ENCODE data around the gene TUG1. TPM values are rescaled to one million over a fixed set of nuclear protein-coding genes. Genes with fewer than 3 reads are reported as not detected.

Gene TUG1
- 22.0 and 25.7 TPM in 2 replicates for total RNA-seq (2014; rRNA removed; shearing (Covaris generic))

DNA sequence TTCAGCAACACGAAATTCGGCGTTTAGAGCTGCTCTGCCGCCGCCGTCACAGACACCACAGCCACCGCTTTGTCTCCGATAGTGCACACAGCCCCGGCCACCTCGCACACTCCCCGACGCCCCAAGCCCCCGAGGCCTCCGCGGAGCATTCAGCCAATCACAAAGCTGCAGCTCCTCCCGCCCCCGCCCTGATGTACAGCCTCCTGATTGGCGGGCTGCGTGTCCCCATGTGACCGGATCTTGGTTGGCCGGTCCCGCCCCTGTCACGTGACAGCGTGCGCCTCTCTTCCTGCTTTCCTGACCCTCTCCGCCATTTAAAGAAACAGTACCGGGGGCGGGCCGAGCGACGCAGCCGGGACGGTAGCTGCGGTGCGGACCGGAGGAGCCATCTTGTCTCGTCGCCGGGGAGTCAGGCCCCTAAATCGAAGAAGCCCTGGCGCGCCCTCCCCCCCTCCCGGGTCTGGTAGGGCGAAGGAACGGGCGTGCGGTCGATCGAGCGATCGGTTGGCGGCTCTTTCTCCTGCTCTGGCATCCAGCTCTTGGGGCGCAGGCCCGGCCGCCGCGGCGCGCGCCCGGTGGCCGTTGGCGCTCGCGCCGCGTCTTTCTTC is at the start of gene TUG1:
Gene TUG1, plus strand, starts transcription at position 342 of the 608 bp plus-strand sequence.
- DNase-seq (ENCODE audit: low spot score): peak; percentile 91

DNA sequence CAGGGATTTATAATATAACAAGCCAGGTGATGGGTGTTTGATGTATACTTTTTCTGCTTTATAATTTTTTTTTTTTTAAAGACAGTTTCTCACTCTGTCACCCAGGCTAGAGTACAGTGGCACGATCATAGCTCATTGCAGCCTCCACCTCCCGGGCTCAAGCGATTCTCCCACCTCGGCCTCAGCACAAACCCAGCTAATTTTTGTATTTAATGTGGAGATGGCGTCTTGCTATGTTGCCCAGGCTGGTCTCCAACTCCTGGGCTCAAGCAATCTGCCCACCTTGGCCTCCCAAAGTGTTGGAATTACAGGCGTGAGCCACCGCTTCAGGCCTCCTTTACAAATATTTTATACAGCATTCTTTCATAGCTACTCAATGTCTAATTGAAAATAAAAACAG is 49.1 kb upstream of the TUG1 start:
- no peak for DNase-seq (ENCODE audit: low spot score)

DNA sequence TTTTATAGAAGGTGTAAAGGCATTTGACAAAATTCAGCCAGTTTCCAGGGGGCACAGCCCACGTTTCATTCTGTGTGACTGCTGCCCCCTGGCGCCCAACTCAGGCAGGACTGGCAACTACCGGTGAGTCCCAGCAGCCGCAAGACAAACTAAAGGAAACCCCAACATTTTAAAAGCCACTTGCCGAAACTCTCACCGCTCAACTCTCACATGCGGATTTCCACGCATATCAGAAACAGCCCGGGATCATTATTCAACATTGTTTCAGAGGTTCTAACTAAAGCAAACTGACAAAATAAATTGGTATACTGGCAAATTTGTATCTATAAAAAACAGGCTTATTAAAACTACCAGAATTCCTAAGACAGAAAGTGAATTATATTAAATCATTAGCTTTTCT is 48.7 kb upstream of the TUG1 start:
- DNase-seq (ENCODE audit: low spot score): peak; percentile 57

DNA sequence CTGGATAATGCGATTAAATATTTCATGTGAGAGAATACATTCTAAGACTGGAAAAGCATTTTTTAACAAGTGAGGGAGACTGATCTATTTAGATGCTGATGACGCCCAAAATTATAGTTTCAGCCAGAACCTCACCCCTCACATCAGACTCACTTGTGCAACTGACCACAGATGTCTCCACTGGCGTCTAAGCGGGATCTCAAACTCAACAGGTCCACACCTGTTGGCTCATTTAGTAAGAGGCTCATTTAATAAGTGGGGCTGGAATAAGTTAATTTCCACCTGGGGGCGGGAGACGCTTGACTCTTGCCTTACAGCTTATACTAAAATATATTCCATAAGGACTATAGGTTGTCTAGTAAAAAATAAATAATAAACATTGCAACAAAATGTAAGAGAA is 48.0 kb upstream of the TUG1 start:
- DNase-seq (ENCODE audit: low spot score): no peak

DNA sequence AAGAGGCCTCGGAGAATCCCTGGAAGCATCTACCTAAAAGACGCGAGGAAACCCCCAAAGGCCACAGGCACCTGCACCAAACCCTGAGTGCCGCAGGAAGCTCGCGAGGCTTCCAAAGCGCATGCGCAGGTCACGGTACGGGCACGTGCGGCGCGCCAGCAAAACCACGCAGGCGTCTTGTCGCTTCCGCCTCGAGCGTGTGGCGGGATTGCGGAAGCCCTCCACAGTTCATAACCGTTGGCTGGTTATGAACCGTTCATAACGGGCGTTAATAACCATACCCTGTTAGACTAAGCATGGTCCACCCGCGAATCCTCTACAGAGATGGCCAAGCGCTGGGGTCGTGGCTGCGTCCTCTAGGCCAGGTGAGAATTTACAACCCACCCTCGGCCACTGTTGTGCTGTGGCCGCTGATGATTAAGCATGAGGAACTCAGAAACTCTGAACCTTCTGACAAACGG is 46.9 kb upstream of the TUG1 start:
- no peak for DNase-seq (ENCODE audit: low spot score)

DNA sequence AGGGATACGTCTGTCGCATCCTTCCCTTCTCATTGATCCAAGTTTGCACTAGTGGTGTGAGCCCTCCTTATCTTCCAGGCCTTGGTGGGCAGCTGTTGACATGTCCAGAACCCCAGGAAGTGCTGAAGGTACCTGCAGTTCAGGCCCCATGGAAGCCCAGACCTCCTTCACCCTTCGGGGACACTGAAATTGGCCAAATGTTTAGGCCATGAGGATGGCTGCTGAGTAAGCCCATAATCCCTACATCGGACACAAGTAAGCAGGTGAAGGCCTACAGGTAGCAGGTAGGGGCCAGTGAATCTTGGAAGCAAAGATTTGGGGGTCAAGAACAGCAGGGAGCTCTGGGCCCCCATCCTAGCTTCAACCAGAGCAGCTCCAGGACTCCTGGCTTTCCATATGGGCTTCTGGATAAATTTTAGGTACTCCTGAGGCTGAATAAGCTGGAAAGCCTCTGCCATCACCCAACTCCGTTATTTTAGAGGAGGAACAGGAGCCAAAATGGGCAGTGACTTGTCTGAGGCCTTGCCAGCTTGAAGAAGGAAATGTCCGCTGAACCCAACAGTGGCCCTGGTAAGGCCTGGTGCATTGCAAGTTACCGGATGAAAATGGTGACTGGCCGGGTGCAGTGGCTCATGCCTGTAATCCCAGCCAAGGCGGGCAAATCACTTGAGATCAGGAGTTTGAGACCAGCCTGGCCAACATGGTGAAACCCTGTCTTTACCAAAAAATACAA is 45.7 kb upstream of the TUG1 start:
- DNase-seq (ENCODE audit: low spot score): no peak

DNA sequence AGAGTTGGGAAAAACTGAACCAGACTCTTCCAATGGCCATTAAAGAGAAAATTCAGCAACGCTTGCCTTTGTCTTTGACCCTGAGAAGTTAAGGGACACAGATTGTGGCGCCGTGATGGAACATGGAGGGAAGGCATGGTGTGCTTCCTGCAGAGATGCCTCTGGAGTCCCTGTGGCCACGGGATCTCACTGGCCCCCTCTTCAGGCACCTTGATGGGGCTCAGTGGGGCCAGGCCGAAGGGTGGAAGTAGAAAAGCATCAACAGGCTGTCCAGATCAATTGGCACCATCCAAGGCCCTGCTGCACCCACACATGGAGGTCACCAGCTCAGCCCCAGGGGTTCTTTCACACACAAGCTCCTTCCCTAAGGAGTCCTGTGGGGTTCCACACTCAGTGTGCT is 43.4 kb upstream of the TUG1 start:
- DNase-seq (ENCODE audit: low spot score): no peak

DNA sequence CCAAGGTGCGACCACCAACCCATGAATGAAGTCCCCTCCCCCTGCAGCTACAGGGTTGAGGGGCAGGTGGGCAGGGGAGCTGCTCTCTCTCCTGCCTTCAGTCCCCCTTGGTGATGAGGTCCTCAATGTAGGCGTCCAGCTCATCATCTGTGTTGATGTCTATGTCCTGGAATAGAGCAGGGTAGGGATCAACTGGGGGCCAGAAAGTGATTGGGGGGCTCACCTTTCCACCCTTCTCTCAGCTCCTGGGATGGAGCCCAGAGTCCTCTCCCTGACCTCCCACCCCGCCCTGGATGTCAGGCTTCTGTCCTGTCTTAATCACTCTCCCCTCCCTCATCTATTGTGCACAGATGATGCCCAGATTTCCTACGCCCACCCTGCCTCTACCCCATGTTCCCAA is 42.4 kb upstream of the TUG1 start:
- no peak for DNase-seq (ENCODE audit: low spot score)

DNA sequence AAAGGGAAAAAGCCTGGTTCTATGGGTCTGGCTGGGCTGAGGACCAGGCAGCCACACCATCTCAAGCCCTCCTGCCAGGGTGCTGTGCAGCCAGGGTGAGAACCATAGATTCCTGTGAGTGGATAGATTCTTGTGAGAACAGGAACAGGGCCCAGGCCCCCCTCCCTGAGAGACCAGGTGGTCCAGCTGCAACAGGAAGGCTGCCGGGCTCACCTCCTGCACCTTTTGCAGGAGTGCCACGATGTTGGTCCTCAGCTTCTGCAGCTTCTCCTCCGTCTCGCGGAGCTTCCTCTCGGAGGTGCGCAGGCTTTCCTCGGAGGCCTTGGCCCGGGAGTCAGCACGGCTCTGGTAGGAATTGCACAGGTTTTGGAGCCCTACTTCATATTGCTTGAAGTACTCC is 41.3 kb upstream of the TUG1 start:
- no peak for DNase-seq (ENCODE audit: low spot score)

DNA sequence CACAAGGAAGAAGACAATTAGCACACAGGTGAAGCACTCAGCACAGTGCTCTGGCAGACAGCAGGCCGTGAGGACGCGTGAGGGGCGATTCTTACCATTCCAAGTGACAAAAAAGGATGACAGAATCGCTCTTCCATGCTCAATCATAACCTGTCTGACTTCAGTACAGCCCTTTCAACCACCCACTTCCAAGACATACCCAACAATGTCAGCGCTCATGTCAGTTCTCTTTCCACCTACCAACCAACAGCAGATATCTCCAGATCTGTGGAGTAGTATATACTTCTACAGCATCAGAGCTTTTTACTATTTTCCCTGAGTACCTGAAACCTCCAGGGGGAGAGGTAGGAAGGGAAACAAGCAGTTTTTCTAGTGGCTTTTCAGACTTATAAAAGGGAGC is 40.7 kb upstream of the TUG1 start:
- no peak for DNase-seq (ENCODE audit: low spot score)

DNA sequence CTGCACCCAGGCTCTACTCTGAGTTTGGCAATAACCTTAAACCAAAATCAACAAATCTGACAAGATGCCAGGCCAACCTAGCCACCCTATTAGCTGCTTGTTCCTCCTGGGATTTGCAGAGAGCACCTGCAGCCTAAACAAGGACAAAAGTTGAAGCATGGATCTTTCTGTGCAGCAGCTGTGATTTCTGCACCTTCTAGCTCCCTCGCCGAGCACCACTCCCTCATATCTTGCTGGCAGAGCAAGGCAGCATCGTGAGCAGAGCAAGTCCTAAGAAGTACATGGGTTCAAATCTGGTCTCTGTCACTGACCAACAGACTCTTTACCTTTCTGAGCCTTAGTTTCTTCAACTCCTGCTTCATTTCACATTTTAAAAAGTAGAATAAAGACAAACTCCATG is 38.8 kb upstream of the TUG1 start:
- DNase-seq (ENCODE audit: low spot score): no peak

DNA sequence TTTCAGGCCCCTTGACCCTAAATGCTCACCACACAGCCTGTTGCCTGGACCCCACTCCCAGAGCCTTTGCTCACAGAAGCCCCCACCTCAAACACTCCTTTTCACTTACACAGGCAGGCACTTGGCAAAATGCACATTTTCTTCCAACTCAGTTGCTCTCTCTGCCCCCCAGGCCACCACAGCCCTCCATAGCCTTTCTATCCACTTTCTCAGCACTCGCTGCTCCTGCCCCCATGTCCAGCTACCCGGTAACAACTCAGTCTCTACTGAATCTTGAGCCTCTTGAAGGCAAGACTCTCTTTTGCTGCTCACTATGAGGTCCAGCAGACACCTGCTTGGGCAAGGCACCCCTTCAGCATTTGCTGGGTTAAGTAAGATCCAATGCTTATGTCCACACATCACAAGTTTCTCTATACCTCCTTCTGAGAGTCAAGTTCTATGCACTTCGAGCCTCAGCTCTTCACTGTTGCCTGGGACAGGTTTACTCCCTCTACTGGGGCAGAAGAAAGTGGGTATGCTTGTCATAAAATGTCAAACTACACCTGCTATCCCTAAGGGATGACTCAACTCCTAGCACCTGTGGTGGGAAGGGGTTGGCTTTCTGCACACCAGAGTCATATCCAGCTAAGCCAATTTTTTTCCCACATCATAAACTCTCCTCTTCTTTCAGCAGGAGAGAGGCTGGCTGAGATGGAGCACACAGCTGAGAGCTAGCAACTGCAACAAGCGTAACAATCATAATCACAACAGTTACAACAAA is 37.3 kb upstream of the TUG1 start:
- DNase-seq (ENCODE audit: low spot score): no peak

DNA sequence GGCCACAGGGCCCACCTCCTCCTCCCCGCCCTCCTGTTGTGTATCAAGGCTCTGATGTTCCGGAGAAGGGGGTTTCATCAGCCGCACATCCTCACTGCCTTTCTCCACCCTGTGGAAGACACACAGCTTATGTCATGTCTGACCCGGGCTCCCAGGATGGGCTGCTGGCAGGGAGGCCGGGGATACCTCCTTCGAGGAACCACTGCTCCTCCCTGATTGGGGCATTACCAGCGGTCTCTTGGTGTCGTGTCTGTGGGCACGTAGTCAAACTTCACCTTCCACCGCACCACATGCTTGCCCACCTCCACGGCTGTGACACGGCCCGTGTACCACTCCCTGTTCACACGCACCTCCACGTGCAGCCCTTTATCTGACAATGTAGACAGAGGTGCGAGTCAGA is 36.4 kb upstream of the TUG1 start:
- no peak for DNase-seq (ENCODE audit: low spot score)

DNA sequence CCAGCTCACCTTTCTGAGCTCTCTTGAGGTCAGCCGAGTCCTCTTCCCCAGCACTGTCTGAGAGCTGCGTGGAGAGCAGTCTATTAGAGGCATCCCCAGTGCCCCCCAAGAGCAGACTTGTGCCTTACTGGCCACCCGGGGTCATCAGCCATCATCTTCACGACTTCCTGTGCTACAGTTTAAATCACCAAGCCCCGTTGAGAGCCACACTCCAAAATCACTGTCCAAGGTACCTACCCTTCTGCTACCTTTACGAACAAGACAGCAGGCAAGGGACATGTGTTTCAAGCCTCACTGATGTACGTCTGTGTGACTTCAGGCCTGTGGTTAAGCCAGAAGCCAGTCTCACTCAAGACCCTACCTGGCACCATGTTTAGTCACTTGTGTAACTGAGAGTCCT is 35.6 kb upstream of the TUG1 start:
- DNase-seq (ENCODE audit: low spot score): no peak

DNA sequence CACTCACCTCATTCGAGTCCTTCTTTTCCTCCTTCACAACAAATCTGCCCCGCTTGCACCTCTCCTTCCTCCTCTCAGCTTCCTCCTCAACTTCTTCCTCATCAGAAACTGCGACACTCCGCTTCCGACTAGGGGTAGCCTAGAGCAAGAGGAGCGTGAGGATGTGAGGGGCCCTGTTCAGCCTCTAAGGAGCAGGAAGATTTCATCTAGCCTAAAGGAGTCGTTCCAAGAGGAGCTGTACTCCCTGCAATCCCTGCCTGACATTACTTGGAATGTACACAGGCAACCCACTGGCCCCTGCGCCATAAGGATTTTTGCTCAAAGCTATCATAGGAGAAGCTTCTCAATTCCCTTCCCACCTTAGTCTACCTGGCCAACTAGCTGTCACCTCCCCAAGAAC is 35.0 kb upstream of the TUG1 start:
- no peak for DNase-seq (ENCODE audit: low spot score)

DNA sequence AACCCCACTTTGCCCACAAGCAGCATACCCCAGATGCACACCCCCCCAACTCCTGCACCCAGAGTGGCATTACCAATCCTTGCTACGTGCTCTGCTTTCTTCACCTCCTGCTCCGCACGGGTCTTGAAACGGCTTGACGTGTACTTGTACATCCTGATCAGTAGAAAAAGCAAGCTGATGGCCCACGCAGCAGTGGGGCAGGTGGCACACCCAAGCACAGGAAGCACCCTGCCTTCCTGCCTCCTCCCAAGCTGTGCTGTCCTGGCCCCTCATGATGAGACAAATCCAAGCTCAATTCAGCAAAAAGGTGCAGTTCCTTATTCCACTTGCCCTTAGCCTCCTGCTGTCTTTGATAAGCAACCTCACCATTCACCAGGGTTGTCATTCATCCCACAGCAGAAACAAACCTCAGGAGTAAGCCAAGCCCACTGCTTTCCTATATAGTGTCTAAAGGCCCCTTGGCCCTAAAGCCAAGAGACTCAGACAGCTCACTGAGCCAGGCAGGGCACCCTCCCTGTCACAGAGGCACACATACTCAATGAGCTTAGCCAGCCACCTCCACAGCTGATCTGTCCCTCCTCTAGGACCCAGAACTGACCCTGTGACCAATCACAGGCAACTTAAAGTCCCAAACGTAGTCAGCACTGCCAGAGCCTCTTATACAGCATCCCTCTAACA is 28.2 kb upstream of the TUG1 start:
- DNase-seq (ENCODE audit: low spot score): no peak

DNA sequence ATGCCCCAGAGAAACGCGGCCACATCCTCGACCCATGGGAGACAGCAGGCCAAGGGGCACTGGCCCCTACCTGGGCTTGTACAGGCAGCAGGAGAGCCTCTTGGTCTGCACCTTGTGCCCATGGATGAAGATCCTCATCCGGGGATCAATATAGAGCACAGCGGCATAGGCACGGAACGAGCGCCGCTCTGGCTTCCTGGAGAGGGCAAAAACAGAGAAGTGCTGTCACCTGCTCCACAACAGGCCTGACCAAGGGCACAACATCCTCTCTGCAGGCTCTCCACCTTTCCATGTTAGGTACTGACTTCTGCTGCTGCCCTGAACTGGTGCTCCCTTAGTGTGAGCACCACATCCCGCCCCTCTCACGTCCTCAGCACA is 27.7 kb upstream of the TUG1 start:
- DNase-seq (ENCODE audit: low spot score): no peak

DNA sequence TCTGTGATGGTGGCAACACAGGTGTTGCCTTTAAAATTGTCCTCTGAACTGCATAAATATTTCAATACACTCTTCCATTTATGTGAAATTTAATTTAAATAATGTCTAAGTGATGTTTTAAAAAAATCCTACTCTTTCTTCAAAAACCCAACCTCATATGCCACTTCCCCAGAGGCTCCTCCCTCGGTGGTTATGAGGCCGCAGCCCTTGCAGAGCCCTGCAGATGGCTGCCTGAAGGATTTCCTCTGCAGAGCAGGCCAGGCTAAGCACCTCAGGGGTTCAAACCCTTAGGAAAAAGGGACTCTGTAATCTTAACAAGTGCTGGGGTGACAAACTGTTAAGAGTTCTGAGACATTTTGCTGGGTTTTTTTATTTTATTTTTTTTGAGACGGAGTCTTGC is 25.7 kb upstream of the TUG1 start:
- DNase-seq (ENCODE audit: low spot score): no peak

DNA sequence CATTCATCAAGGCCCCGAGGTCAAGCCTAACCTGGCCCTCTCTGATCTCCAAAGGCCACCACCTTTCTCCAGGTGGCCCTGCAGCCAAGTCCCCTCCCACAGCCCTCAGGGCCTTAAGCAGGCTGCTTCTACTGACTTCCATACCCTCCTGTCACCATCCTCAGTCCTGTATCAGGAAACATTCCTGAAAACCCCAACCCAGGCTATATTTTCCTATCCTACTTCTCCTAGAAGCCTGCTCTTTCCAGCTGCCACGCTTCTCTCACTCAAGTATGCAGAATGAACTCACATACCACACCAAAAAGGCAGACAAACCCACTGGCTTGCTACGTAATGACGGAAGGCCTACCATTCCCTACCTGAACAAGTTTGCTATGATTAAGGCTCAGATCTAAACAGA is 24.1 kb upstream of the TUG1 start:
- no peak for DNase-seq (ENCODE audit: low spot score)

DNA sequence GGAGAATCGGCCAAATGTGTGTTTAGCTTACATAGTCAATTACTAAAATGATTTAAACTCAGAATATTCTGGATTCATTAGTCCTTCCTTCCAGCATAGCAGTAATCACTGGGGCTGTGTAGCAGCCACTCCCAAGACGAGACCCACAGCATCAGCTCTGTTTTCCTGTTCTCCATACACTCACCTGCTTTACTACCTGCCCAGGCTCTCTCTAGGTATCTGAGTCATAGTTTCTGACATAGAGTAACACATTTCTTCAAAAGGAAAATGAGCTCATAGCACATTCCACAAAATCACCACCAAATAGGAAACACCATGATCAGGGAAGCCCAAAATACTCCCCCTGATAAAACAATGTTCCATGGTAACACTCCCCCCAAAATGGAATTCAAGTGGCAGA is 23.4 kb upstream of the TUG1 start:
- no peak for DNase-seq (ENCODE audit: low spot score)

DNA sequence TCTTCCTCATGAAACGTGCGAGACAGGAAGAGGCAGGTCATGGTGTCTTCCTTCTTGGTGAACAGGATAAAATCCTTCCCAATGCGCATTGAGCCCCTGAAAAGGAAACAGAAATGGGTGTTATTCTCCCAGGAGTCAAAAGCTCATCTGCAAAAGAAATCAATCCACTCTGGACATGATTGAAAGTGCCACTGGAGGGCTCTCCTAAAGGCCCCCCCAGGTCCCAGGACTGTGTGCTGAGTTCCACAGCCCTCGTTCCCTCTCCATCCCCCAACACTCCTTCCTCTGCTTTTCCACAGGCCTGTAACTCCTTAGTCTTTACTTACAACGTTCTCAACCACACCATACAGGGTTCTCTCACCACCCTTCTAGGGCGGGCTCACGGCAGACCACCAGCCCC is 22.7 kb upstream of the TUG1 start:
- no peak for DNase-seq (ENCODE audit: low spot score)

DNA sequence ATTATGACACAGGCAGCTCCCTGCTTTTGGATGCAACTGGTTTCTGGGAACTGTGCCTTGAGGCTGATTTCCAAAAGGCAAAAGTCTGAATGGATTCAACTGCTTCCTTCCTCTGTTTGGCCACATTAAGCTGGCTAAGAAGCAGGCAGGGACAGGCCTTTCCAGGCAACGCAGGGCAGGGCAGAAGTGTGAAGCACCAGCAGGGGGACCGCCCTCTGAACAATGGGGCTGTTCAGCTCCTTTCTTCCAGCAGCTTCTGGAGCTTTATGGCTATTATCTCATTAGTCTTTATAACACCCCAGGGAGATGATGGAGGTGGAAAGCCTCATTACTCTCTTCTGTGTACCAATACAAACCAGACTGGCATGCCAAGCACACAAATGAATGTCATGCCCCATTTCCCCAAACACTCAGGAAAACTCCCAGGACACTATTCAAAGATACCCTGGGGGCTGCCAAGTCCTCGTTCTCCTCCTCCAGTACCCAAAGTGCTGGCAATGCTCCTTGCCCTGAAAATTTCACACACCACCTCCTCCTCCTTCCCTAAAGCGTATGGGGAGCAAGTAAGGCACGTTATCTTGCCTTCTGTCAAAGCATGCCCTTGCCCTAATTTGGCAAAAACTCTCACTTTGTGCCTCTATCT is 21.8 kb upstream of the TUG1 start:
- no peak for DNase-seq (ENCODE audit: low spot score)

Data from HT-29 (cell line).